Large intestine (tissue), 3 donors: ENCODE data around the gene UBE2I. TPM values are rescaled to one million over a fixed set of nuclear protein-coding genes. Genes with fewer than 3 reads are reported as not detected.

Experiments used
- DNase-seq, 2 donors: peaks; one replicate each; pipeline versions ENCODE4 v3.0.0 to v3.0.0-alpha.2; 2013
- H3K27ac ChIP-seq: one replicate; pipeline ENCODE4 v1.5.1; 2013; ENCODE audit warnings: low read length
- H3K27me3 ChIP-seq: 2 replicates; pipeline ENCODE4 v1.6.1; 2013; ENCODE audit warnings: low read length; ENCODE audit not compliant: control insufficient read depth, insufficient read depth
- H3K36me3 ChIP-seq: 2 replicates; pipeline ENCODE4 v1.6.1; 2013; ENCODE audit warnings: low read length; ENCODE audit not compliant: control insufficient read depth, insufficient read depth
- H3K4me1 ChIP-seq: one replicate; pipeline ENCODE4 v1.6.1; 2013; ENCODE audit warnings: low read length; ENCODE audit not compliant: control insufficient read depth, insufficient read depth
- H3K4me3 ChIP-seq: one replicate; pipeline ENCODE4 v1.5.1; 2013; ENCODE audit warnings: low read length
- H3K9me3 ChIP-seq: one replicate; pipeline ENCODE4 v1.6.1; 2013; ENCODE audit warnings: mild to moderate bottlenecking, low read depth, low read length, moderate library complexity; ENCODE audit not compliant: control insufficient read depth
- WGBS: methylation state at CpG from one replicate; pipeline ENCODE4 v1.1.5; 2013; ENCODE audit warnings: low lambda C conversion rate; ENCODE audit not compliant: insufficient coverage; 5-methylcytosine and 5-hydroxymethylcytosine counted together
- polyA plus RNA-seq: library from polyadenylated mRNA; unstranded; fragments of 120-200 nt; gene quantifications from one replicate; pipeline ENCODE4 v1.2.1, GENCODE V29; 2013

The UBE2I gene
- polyA plus RNA-seq, 1 donor, result 130 TPM

GRCh38 chr16:1312903-1313302, 3.5 kb downstream of the UBE2I start:
- H3K9me3 ChIP-seq, result peaks cover 6% of the 10 kb centered on the region
- H3K4me1 ChIP-seq, result peaks cover 14% of the 10 kb centered on the region
- H3K27ac ChIP-seq, result peak overlapping the region; percentile 97
- peaks cover 53% of the 10 kb centered on the region for H3K36me3 ChIP-seq
- no peaks in the 10 kb centered on the region for H3K27me3 ChIP-seq
- no CpG with 5 or more reads among the region's 15 CpGs for WGBS
- H3K4me3 ChIP-seq, result peak overlapping the region; percentile 77
- DNase-seq, result no peak

DNA sequence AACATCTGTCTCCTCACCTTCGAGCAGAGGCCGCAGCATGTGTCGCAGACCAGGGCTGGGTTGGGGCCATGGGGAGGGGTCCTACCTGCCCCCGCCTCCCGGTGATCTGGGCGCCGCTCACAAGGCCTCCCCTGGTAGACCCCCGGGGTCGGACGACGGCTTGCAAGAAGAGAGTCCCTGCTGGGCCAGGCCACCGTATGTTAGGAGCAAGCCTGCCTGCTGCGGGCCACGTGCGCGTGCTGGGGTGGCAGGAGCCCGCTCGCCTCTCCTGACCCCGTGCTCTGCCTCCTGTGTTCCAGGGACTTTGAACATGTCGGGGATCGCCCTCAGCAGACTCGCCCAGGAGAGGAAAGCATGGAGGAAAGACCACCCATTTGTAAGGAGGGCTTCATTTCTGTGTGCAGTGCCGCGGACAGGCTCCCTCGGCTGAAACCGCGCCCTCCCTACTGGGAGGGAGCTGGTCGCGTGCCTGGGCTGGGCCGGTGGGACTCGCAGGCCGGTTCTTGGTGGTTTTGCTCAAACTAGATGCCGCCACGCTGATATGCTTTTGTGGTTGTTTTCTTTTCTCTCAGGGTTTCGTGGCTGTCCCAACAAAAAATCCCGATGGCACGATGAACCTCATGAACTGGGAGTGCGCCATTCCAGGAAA, 4.4 kb downstream of the UBE2I start:
- H3K9me3 ChIP-seq, result peaks cover 6% of the 10 kb centered on the region
- DNase-seq, result no peak
- peaks cover 14% of the 10 kb centered on the region for H3K4me1 ChIP-seq
- H3K27me3 ChIP-seq, result no peaks in the 10 kb centered on the region
- H3K36me3 ChIP-seq, result peaks cover 62% of the 10 kb centered on the region
- 100% methylated on average over 1 of the region's 38 CpGs for WGBS
- no peak overlapping the region for H3K27ac ChIP-seq
- no peak overlapping the region for H3K4me3 ChIP-seq

DNA sequence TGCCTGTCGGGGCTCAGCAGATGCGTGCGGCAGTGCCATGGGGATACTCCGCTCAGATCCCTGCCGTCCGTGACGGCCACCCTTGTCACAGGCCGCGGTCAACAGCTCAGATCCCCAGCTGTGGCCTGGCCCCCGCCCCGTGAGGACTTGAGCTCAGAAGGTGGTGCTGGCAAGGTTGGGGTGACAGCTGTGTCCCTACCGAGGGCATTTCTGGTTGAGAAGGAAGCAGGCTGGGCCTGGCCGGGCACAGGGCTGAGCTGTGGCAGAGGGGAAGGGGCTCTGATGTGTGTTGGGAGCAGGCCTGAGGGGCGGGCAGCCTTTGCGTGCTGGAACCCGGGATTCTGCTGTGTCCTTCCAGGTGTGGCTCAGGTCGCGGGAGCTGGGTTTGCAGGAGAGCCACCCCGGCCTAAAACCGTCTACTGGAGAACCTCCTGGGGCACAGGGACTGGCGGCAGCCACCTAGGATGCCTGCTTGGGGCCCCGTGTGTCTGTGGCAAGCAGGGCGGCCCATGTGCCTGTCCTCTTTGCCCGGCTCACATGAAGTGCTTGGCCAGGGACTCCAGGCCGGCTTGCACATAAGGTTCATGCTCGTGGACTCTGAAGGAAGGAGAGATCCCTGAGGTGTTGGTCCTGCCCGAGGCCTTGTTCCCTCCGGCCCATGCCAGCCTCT, 5.1 kb downstream of the UBE2I start:
- Histone ChIP-seq H3K4me1 (peaks cover 14% of the 10 kb centered on the region), H3K27me3 (no peaks in the 10 kb centered on the region), H3K9me3 (peaks cover 9% of the 10 kb centered on the region), H3K4me3 (no peak overlapping the region), H3K27ac (no peak overlapping the region), H3K36me3 (peaks cover 69% of the 10 kb centered on the region)
- no peak for DNase-seq
- no CpG with 5 or more reads among the region's 28 CpGs for WGBS

GRCh38 chr16:1315081-1316032, 5.9 kb downstream of the UBE2I start:
- H3K9me3 ChIP-seq, result peaks cover 9% of the 10 kb centered on the region
- H3K27ac ChIP-seq, result no peak overlapping the region
- H3K27me3 ChIP-seq, result no peaks in the 10 kb centered on the region
- no peak overlapping the region for H3K4me3 ChIP-seq
- no peak for DNase-seq
- WGBS, result no CpG with 5 or more reads among the region's 46 CpGs
- H3K4me1 ChIP-seq, result peaks cover 14% of the 10 kb centered on the region
- peaks cover 77% of the 10 kb centered on the region for H3K36me3 ChIP-seq

GRCh38 chr16:1316033-1316405, 6.6 kb downstream of the UBE2I start:
- peaks cover 9% of the 10 kb centered on the region for H3K9me3 ChIP-seq
- no CpG with 5 or more reads among the region's 14 CpGs for WGBS
- peaks cover 14% of the 10 kb centered on the region for H3K4me1 ChIP-seq
- no peak overlapping the region for H3K27ac ChIP-seq
- no peak overlapping the region for H3K4me3 ChIP-seq
- H3K36me3 ChIP-seq, result peaks cover 84% of the 10 kb centered on the region
- DNase-seq, result no peak
- no peaks in the 10 kb centered on the region for H3K27me3 ChIP-seq

- Histone ChIP-seq H3K27me3 (no peaks in the 10 kb centered on the region), H3K36me3 (peaks cover 91% of the 10 kb centered on the region)
- WGBS, result no CpG with 5 or more reads among the region's 32 CpGs
Measured at GRCh38 chr16:1317479-1318267, 8.2 kb downstream of the UBE2I start.

GRCh38 chr16:1318268-1318545, 8.8 kb downstream of the UBE2I start:
- no peak overlapping the region for H3K4me3 ChIP-seq
- no peak overlapping the region for H3K27ac ChIP-seq
- DNase-seq, result no peak
- peaks cover 9% of the 10 kb centered on the region for H3K9me3 ChIP-seq
- H3K27me3 ChIP-seq, result no peaks in the 10 kb centered on the region
- no peaks in the 10 kb centered on the region for H3K4me1 ChIP-seq
- no CpG with 5 or more reads among the region's 9 CpGs for WGBS
- peaks cover 90% of the 10 kb centered on the region for H3K36me3 ChIP-seq

More at GRCh38 chr16:1317479-1318267, 8.2 kb downstream of the UBE2I start:
- Histone ChIP-seq H3K4me3 (no peak overlapping the region), H3K9me3 (peaks cover 9% of the 10 kb centered on the region), H3K4me1 (peaks cover 5% of the 10 kb centered on the region), H3K27ac (no peak overlapping the region)
- no peak for DNase-seq

- Histone ChIP-seq H3K27me3 (no peaks in the 10 kb centered on the region), H3K4me1 (no peaks in the 10 kb centered on the region), H3K9me3 (peaks cover 3% of the 10 kb centered on the region), H3K27ac (no peak overlapping the region), H3K36me3 (peaks cover 92% of the 10 kb centered on the region), H3K4me3 (no peak overlapping the region)
- no peak for DNase-seq
- WGBS, result no CpG with 5 or more reads among the region's 33 CpGs
Measured at GRCh38 chr16:1319041-1319440, 9.6 kb downstream of the UBE2I start.

DNA sequence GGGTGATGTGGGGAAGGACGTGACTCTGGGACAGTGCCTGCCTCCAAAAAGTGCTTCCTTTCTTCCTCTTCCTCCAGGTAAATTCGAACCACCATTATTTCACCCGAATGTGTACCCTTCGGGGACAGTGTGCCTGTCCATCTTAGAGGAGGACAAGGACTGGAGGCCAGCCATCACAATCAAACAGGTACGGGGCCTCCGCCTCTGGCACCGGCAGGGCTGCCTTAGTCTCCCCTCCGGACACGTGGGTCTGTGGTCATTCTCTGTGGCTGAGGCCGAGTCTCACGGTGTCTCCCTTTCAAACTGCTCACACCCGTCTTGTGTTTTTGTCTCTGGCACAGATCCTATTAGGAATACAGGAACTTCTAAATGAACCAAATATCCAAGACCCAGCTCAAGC, 10.7 kb downstream of the UBE2I start:
- H3K4me3 ChIP-seq, result no peak overlapping the region
- H3K36me3 ChIP-seq, result peaks cover 92% of the 10 kb centered on the region
- H3K27me3 ChIP-seq, result no peaks in the 10 kb centered on the region
- no peak overlapping the region for H3K27ac ChIP-seq
- WGBS, result no CpG with 5 or more reads among the region's 12 CpGs
- DNase-seq, result no peak
- H3K9me3 ChIP-seq, result peaks cover 2% of the 10 kb centered on the region
- no peaks in the 10 kb centered on the region for H3K4me1 ChIP-seq
